H1 (cell line): ENCODE data around the gene NPBWR2. TPM values are rescaled to one million over a fixed set of nuclear protein-coding genes. Genes with fewer than 3 reads are reported as not detected.

Source experiments
- BACH1 ChIP-seq: IDR thresholded peaks from 2 replicates; pipeline ENCODE4 v1.6.1; 2012; ENCODE audit warnings: low read length, improper control_type of control experiment
- CBX5 ChIP-seq: fragments of 300-800, 300-1000 bp; sonication (generic); IDR thresholded peaks from 2 replicates; pipeline ENCODE4 v1.7.1; 2016; ENCODE audit warnings: antibody characterized with exemption, low read length, low read depth
- CEBPB ChIP-seq: IDR thresholded peaks from 2 replicates; pipeline ENCODE4 v1.6.1; 2012; ENCODE audit warnings: low read depth, low read length
- MAFK ChIP-seq: IDR thresholded peaks from 2 replicates; pipeline ENCODE4 v1.6.1; 2012; ENCODE audit warnings: low read depth, mild to moderate bottlenecking, improper control_type of control experiment, low read length
- POLR2A ChIP-seq, 2 experiments: IDR thresholded peaks; 1 replicate in 1 of 2; 2 replicates in 1 of 2; pipeline ENCODE4 v1.6.1; 2011; ENCODE audit warnings: low read depth in 2 of 2, low read length in 2 of 2, mild to moderate bottlenecking in 2 of 2; ENCODE audit errors: control extremely low read depth in 1 of 2
- POLR2AphosphoS5 ChIP-seq: IDR thresholded peaks from 2 replicates; pipeline ENCODE4 v1.6.1; 2011; ENCODE audit warnings: low read depth, low read length
- RBBP5 ChIP-seq: IDR thresholded peaks from 2 replicates; pipeline ENCODE4 v1.7.1; 2012; ENCODE audit warnings: low read depth, mild to moderate bottlenecking, inconsistent platforms, low read length, moderate library complexity, borderline replicate concordance
- TAF7 ChIP-seq: optimal IDR thresholded peaks from 2 replicates; pipeline ENCODE3; 2011; ENCODE audit warnings: low read depth, mild to moderate bottlenecking, inconsistent platforms, low read length, moderate library complexity, borderline replicate concordance
- USF2 ChIP-seq: IDR thresholded peaks from 2 replicates; pipeline ENCODE4 v1.6.1; 2011; ENCODE audit warnings: low read length, improper control_type of control experiment
- YY1 ChIP-seq: IDR thresholded peaks from 2 replicates; pipeline ENCODE4 v1.6.1; 2011; ENCODE audit warnings: low read depth, mild to moderate bottlenecking, low read length
- polyA plus RNA-seq, 7 experiments: library from polyadenylated mRNA; depleted of rRNA in 3 of 7; stranded (reverse) in 5 of 7; unstranded in 2 of 7; fragments of >200 nt in 5 of 7; fragments of 200-250 nt in 2 of 7; gene quantifications; 1 replicate in 5 of 7; 2 replicates in 1 of 7; 4 replicates in 1 of 7; pipeline versions ENCODE4 v1.2.1 to v1.2.3, GENCODE V29; 2011 to 2013; ENCODE audit warnings: missing spikeins in 2 of 7, mixed read lengths in 2 of 7
- total RNA-seq: library from RNA; stranded (reverse); fragmentation: NEBNext Ultra II Directional; extraction: Animal tissue kit (Norgen Biotek cat#: 25700); gene quantifications from 2 replicates; pipeline ENCODE4 v1.2.1, GENCODE V29; 2021

The NPBWR2 gene
- total and polyA plus RNA-seq, 2 of the 8 experiments (the other 6 are each of a cell fraction or from before 2014, with no cell fraction given): not detected

- no peak for TF ChIP-seq RBBP5
- no peak for TF ChIP-seq BACH1
- TF ChIP-seq POLR2AphosphoS5: no peak
- TF ChIP-seq CBX5: no peak
- no peak for TF ChIP-seq MAFK
- no peak for TF ChIP-seq USF2
- TF ChIP-seq CEBPB: no peak
- TF ChIP-seq POLR2A (IDR thresholded peaks at IDR 0.05; ENCODE audit: control extremely low read depth in 1 of 2, low read depth in 2 of 2, low read length in 2 of 2): no peak
- TF ChIP-seq TAF7: no peak
- TF ChIP-seq YY1: no peak
Measured at GRCh38 chr20:64115171-64115911, 8.0 kb upstream of the NPBWR2 start (continued).
